Loucy (cell line): Measurements from ENCODE around the gene SLCO2A1.

Experiments used
- H2AFZ ChIP-seq: fragments of 200-600 bp; sonication (generic); 2 replicates; pipeline ENCODE4 v1.6.0; 2016; ENCODE audit warnings: antibody characterized with exemption, mild to moderate bottlenecking, low read length, moderate library complexity
- H3F3A ChIP-seq: fragments of 200-600 bp; 2 replicates; pipeline ENCODE4 v1.6.0; 2016; ENCODE audit warnings: antibody characterized with exemption, low read depth, mild to moderate bottlenecking
- H3K27me3 ChIP-seq: fragments of 200-600 bp; sonication (generic); 2 replicates; pipeline ENCODE4 v1.6.1; 2014; ENCODE audit warnings: low read length, mild to moderate bottlenecking; ENCODE audit not compliant: insufficient read depth, poor library complexity, severe bottlenecking
- H3K36me3 ChIP-seq: fragments of 200-600 bp; sonication (generic); 2 replicates; pipeline ENCODE4 v1.6.1; 2016; ENCODE audit warnings: low read length; ENCODE audit not compliant: insufficient read depth
- H3K4me1 ChIP-seq: fragments of 200-600 bp; sonication (generic); 2 replicates; pipeline ENCODE4 v1.5.1; 2014; ENCODE audit warnings: low read length, mild to moderate bottlenecking; ENCODE audit not compliant: insufficient read depth, poor library complexity, severe bottlenecking
- H3K4me2 ChIP-seq: fragments of 200-600 bp; sonication (generic); 2 replicates; pipeline ENCODE4 v1.6.0; 2014; ENCODE audit warnings: antibody characterized with exemption, low read length, low read depth, mild to moderate bottlenecking; ENCODE audit not compliant: poor library complexity, severe bottlenecking
- H3K4me3 ChIP-seq: fragments of 200-600 bp; sonication (generic); 2 replicates; pipeline ENCODE4 v1.5.1; 2014; ENCODE audit warnings: low read length, mild to moderate bottlenecking, mixed read lengths; ENCODE audit not compliant: poor library complexity, severe bottlenecking
- H3K79me2 ChIP-seq: fragments of 200-600 bp; sonication (generic); 2 replicates; pipeline ENCODE4 v1.6.1; 2014; ENCODE audit warnings: low read length; ENCODE audit not compliant: insufficient read depth
- H3K9ac ChIP-seq: fragments of 200-600 bp; sonication (generic); 2 replicates; pipeline ENCODE4 v1.6.0; 2014; ENCODE audit warnings: mild to moderate bottlenecking, low read depth, low read length, moderate library complexity; ENCODE audit not compliant: poor library complexity, severe bottlenecking
- H3K9me2 ChIP-seq: fragments of 200-600 bp; sonication (generic); replicated peaks from 2 replicates; pipeline ENCODE4 v1.6.1; 2016; ENCODE audit warnings: low read depth, low read length, mixed read lengths
- H3K9me3 ChIP-seq: fragments of 200-600 bp; sonication (generic); 2 replicates; pipeline ENCODE4 v1.6.1; 2014; ENCODE audit warnings: mild to moderate bottlenecking, antibody characterized with exemption, low read length, low read depth; ENCODE audit not compliant: insufficient read depth
- H4K20me1 ChIP-seq: fragments of 200-600 bp; sonication (generic); 2 replicates; pipeline ENCODE4 v1.6.0; 2014; ENCODE audit warnings: antibody characterized with exemption, low read length, mild to moderate bottlenecking; ENCODE audit not compliant: insufficient read depth, poor library complexity, severe bottlenecking
- CTCF ChIP-seq: fragments of 200-600 bp; sonication (generic); conservative IDR thresholded peaks from 2 replicates; pipeline ENCODE4 v1.5.1; 2014; ENCODE audit warnings: mild to moderate bottlenecking, antibody characterized with exemption, low read length
- EZH2phosphoT487 ChIP-seq: fragments of 200-600 bp; IDR thresholded peaks from 2 replicates; pipeline ENCODE4 v1.6.1; 2018; ENCODE audit warnings: antibody characterized with exemption, mild to moderate bottlenecking, moderate library complexity, borderline replicate concordance

The SLCO2A1 gene

GRCh38 chr3:133926736-133927539, 102.8 kb downstream of the SLCO2A1 start:
- no peak for TF ChIP-seq EZH2phosphoT487
- TF ChIP-seq CTCF: no peak
- Histone ChIP-seq H3K9ac (no peak overlapping the region), H3K4me2 (no peak overlapping the region), H3K36me3 (no peaks in the 10 kb centered on the region), H3K4me1 (no peaks in the 10 kb centered on the region), H3K27me3 (no peaks in the 10 kb centered on the region), H3F3A (no peaks in the 10 kb centered on the region), H3K9me2 (no peaks in the 10 kb centered on the region), H2AFZ (no peak overlapping the region), H3K4me3 (no peak overlapping the region), H3K79me2 (no peaks in the 10 kb centered on the region), H3K9me3 (no peaks in the 10 kb centered on the region), H4K20me1 (no peaks in the 10 kb centered on the region)

GRCh38 chr3:133925960-133926735, 103.6 kb downstream of the SLCO2A1 start:
- Histone ChIP-seq H3K4me1 (no peaks in the 10 kb centered on the region), H3K36me3 (no peaks in the 10 kb centered on the region), H3K9ac (no peak overlapping the region), H3K9me2 (no peaks in the 10 kb centered on the region), H3K9me3 (no peaks in the 10 kb centered on the region), H3F3A (no peaks in the 10 kb centered on the region), H3K4me2 (no peak overlapping the region), H2AFZ (no peak overlapping the region), H4K20me1 (no peaks in the 10 kb centered on the region), H3K79me2 (no peaks in the 10 kb centered on the region), H3K27me3 (no peaks in the 10 kb centered on the region), H3K4me3 (no peak overlapping the region)
- no peak for TF ChIP-seq CTCF
- no peak for TF ChIP-seq EZH2phosphoT487

GRCh38 chr3:133924041-133924440, 105.7 kb downstream of the SLCO2A1 start:
- no peaks in the 10 kb centered on the region for H3K9me2 ChIP-seq
- H2AFZ ChIP-seq: no peak overlapping the region
- no peaks in the 10 kb centered on the region for H3K27me3 ChIP-seq

More at GRCh38 chr3:133924041-133924440, 105.7 kb downstream of the SLCO2A1 start:
- Histone ChIP-seq H3F3A (no peaks in the 10 kb centered on the region), H3K9me3 (no peaks in the 10 kb centered on the region), H3K4me1 (no peaks in the 10 kb centered on the region), H3K79me2 (no peaks in the 10 kb centered on the region), H3K4me3 (no peak overlapping the region), H3K4me2 (no peak overlapping the region), H3K9ac (no peak overlapping the region), H4K20me1 (no peaks in the 10 kb centered on the region), H3K36me3 (no peaks in the 10 kb centered on the region)
- no peak for TF ChIP-seq EZH2phosphoT487
- TF ChIP-seq CTCF: no peak
